CD4-positive, alpha-beta T cell (primary cell): ENCODE measurements around the gene CEP104. TPM values are rescaled to one million over a fixed set of nuclear protein-coding genes. Genes with fewer than 3 reads are reported as not detected.
"Not testable (repeated sequence)": the region's sequence is repeated elsewhere in the genome, so short reads cannot be mapped to it uniquely, and the experiment has no call there.

Experiments
- ATAC-seq: fragments of 200-7000 bp; cut with Tn5 transposase; one replicate; pipeline ENCODE4 v1.10.0; 2022; ENCODE audit warnings: mild to moderate bottlenecking; ENCODE audit not compliant: poor library complexity
- CTCF ChIA-PET: fragments of 350-600 bp; sonication (Branson Sonifier 250); formaldehyde crosslinking; loops from one replicate; lab custom pipeline; 2021; ENCODE audit warnings: antibody characterized with exemption, inconsistent platforms; lab: Charles Lee
- POLR2A ChIA-PET: fragments of 350-600 bp; sonication (Branson Sonifier 250); formaldehyde crosslinking; loops from one replicate; lab custom pipeline; 2021; ENCODE audit warnings: antibody characterized with exemption, inconsistent platforms; lab: Charles Lee
- DNase-seq, 14 experiments: peaks; one replicate each; pipeline ENCODE4 v3.0.0-alpha.2; 2013 to 2020; ENCODE audit warnings: mixed read lengths in 2 of 14
- H3K27ac ChIP-seq, 2 donors: one replicate each; pipeline versions ENCODE4 v1.5.1 to v1.7.0; 2013; ENCODE audit warnings: low read length in 2 of 2, low read depth in 1 of 2, mild to moderate bottlenecking in 1 of 2
- H3K27me3 ChIP-seq, 2 experiments: 1 replicate in 1 of 2; 2 replicates in 1 of 2; pipeline versions ENCODE4 v1.6.1 to v1.7.0; 2013; ENCODE audit warnings: low read length in 2 of 2, control low read depth in 1 of 2, mild to moderate bottlenecking in 1 of 2, moderate library complexity in 1 of 2; ENCODE audit not compliant: insufficient read depth in 2 of 2, control insufficient read depth in 1 of 2
- H3K36me3 ChIP-seq: one replicate; pipeline ENCODE4 v1.6.1; 2013; ENCODE audit warnings: low read length, control low read depth; ENCODE audit not compliant: insufficient read depth
- H3K4me1 ChIP-seq: one replicate; pipeline ENCODE4 v1.6.1; 2013; ENCODE audit warnings: low read length, control low read depth; ENCODE audit not compliant: insufficient read depth
- H3K4me3 ChIP-seq: one replicate; pipeline ENCODE4 v1.5.1; 2013; ENCODE audit warnings: mild to moderate bottlenecking, low read length, moderate library complexity
- H3K9me3 ChIP-seq, 2 experiments: 1 replicate in 1 of 2; 2 replicates in 1 of 2; pipeline versions ENCODE4 v1.6.1 to v1.7.0; 2013; ENCODE audit warnings: low read length in 2 of 2, mild to moderate bottlenecking in 2 of 2, control low read depth in 1 of 2, moderate library complexity in 1 of 2; ENCODE audit not compliant: control insufficient read depth in 1 of 2, insufficient read depth in 1 of 2
- H3K27ac Mint-ChIP-seq: one replicate; pipeline ENCODE4 v1.8.0; 2020; ENCODE audit warnings: mixed read lengths
- H3K27me3 Mint-ChIP-seq: one replicate; pipeline ENCODE4 v1.8.0; 2021; ENCODE audit warnings: mixed read lengths
- H3K36me3 Mint-ChIP-seq: one replicate; pipeline ENCODE4 v1.8.0; 2021; ENCODE audit warnings: low read depth, mixed read lengths
- H3K4me1 Mint-ChIP-seq: one replicate; pipeline ENCODE4 v1.8.0; 2021; ENCODE audit warnings: low read depth, mixed read lengths
- H3K4me3 Mint-ChIP-seq: one replicate; pipeline ENCODE4 v1.8.0; 2020; ENCODE audit warnings: mild to moderate bottlenecking, mixed read lengths
- H3K9me3 Mint-ChIP-seq: one replicate; pipeline ENCODE4 v1.8.0; 2020; ENCODE audit warnings: mixed read lengths
- intact Hi-C, 2 experiments: fragments of 100-400 bp; cut with DNase I in 1 of 2; cut with micrococcal nuclease in 1 of 2; formaldehyde crosslinking; loops; one replicate each; pipeline versions ENCODE4 v1.15.1 to v1.9.0; 2023 to 2025; cut with DNase I, micrococcal nuclease
- total RNA-seq, 174 experiments: library from RNA in 2 of 174; stranded (reverse) in 2 of 174; gene quantifications; one replicate each; pipeline ENCODE4 v1.2.3 and lab custom pipeline; 2021 to 2026
- TF ChIP-seq, protein P1 (sequence below): fragments of 200-600 bp; IDR thresholded peaks from one replicate; pipeline ENCODE4 v1.8.0; 2022; ENCODE audit warnings: antibody characterized with exemption, mild to moderate bottlenecking

Gene CEP104
- total RNA-seq, 2 experiments from 2014 or later: 16.6 to 20.5 TPM

GRCh38 chr1:3803905-3804626 is 52.9 kb downstream of the CEP104 start:
- H3K27ac ChIP-seq: no peak overlapping the region
- H3K27me3 ChIP-seq: peaks cover 7 to 15% of the 10 kb centered on the region in 2 experiments
- TF ChIP-seq, protein P1, sequence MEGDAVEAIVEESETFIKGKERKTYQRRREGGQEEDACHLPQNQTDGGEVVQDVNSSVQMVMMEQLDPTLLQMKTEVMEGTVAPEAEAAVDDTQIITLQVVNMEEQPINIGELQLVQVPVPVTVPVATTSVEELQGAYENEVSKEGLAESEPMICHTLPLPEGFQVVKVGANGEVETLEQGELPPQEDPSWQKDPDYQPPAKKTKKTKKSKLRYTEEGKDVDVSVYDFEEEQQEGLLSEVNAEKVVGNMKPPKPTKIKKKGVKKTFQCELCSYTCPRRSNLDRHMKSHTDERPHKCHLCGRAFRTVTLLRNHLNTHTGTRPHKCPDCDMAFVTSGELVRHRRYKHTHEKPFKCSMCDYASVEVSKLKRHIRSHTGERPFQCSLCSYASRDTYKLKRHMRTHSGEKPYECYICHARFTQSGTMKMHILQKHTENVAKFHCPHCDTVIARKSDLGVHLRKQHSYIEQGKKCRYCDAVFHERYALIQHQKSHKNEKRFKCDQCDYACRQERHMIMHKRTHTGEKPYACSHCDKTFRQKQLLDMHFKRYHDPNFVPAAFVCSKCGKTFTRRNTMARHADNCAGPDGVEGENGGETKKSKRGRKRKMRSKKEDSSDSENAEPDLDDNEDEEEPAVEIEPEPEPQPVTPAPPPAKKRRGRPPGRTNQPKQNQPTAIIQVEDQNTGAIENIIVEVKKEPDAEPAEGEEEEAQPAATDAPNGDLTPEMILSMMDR: no peak
- no peak for ATAC-seq
- no peaks in the 10 kb centered on the region for H3K9me3 ChIP-seq
- intact Hi-C loops: loop anchor here (2.0 to 5.0 kb wide), 2 partner anchors 351 to 352 kb away; partner anchors contain the start of gene ARHGEF16 (in 1 of the 2)
- no peak overlapping the region for H3K4me3 Mint-ChIP-seq
- H3K36me3 ChIP-seq: no peaks in the 10 kb centered on the region
- DNase-seq: no peak
- peaks cover 3% of the 10 kb centered on the region for H3K4me1 ChIP-seq
- no peak overlapping the region for H3K4me3 ChIP-seq
- no peaks in the 10 kb centered on the region for H3K36me3 Mint-ChIP-seq
- ChIA-PET CTCF (interaction anchor here (1.1 kb wide), 1 partner anchor 28 kb away, joined by 3 read pairs; no protein-coding TSS in a partner anchor), POLR2A (interaction anchor here (0.6 kb wide), 1 partner anchor 36 kb away, joined by 3 read pairs; no protein-coding TSS in a partner anchor)
- H3K9me3 Mint-ChIP-seq: no peaks in the 10 kb centered on the region
- peaks cover 7% of the 10 kb centered on the region for H3K4me1 Mint-ChIP-seq
- H3K27ac Mint-ChIP-seq: no peak overlapping the region
- H3K27me3 Mint-ChIP-seq: peaks cover 50% of the 10 kb centered on the region

- CTCF ChIA-PET: interaction anchor here (1.8 to 2.3 kb wide), 2 partner anchors 25 to 348 kb away, joined by 3 to 12 read pairs; no protein-coding TSS in a partner anchor
- H3K36me3 Mint-ChIP-seq: not testable (repeated sequence)
- peaks cover 54% of the 10 kb centered on the region for H3K27me3 Mint-ChIP-seq
Observed at GRCh38 chr1:3800795-3801194, 56.2 kb downstream of the CEP104 start.

DNA sequence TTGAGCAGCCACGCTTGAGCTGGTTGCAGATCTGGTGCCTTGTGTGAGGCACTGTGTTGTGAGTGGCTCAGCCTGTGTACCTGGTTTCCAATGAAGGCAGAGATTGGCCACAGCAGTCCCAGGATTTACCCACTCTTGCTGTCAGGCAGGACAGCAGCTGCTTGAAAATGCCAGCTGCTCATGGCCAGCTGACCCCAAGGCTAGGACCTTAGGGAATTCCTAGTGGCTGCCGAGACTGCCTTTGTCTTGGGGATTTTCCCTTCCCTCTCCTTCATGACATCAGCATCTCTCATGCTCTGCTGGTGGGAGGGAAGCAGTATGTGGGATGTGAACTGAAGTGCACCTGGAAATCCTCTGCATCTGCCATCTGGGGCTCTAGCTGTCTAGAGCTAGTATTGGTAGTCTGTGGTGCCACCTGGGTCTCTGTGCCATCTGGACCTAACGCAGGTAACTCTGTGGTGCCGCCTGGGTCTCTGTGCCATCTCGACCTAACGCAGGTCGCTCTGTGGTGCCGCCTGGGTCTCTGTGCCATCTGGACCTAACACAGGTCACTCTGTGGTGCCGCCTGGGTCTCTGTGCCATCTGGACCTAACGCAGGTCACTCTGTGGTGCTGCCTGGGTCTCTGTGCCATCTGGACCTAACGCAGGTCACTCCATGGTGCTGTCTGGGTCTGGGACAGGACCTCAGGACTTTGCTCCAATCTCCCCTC is 56.9 kb downstream of the CEP104 start:
- H3K9me3 ChIP-seq: no peaks in the 10 kb centered on the region
- H3K36me3 Mint-ChIP-seq: peaks cover 6% of the 10 kb centered on the region
- H3K4me3 Mint-ChIP-seq: peak overlapping the region; percentile 51
- peaks cover 19% of the 10 kb centered on the region for H3K4me1 ChIP-seq
- TF ChIP-seq, protein P1: no peak
- no peaks in the 10 kb centered on the region for H3K9me3 Mint-ChIP-seq
- ChIA-PET POLR2A (no interaction called here), CTCF (interaction anchor here (1.8 kb wide), 1 partner anchor 24 kb away, joined by 3 read pairs; no protein-coding TSS in a partner anchor)
- no peak overlapping the region for H3K27ac ChIP-seq
- peaks cover 24% of the 10 kb centered on the region for H3K4me1 Mint-ChIP-seq
- ATAC-seq: no peak
- no peak overlapping the region for H3K4me3 ChIP-seq
- peaks cover 54% of the 10 kb centered on the region for H3K27me3 Mint-ChIP-seq
- H3K27ac Mint-ChIP-seq: no peak overlapping the region
- intact Hi-C loops: loop anchor here in 1 of 2 experiments (5.0 kb wide), 1 partner anchor 348 kb away; the partner anchor contains the start of gene ARHGEF16
- no peaks in the 10 kb centered on the region for H3K36me3 ChIP-seq
- H3K27me3 ChIP-seq: peaks cover 4 to 15% of the 10 kb centered on the region in 2 experiments
- DNase-seq: no peak

More at GRCh38 chr1:3800795-3801194, 56.2 kb downstream of the CEP104 start:
- peaks cover 4 to 15% of the 10 kb centered on the region in 2 experiments for H3K27me3 ChIP-seq
- H3K27ac ChIP-seq, H3K4me3 Mint-ChIP-seq, ATAC-seq, DNase-seq, H3K27ac Mint-ChIP-seq, POLR2A ChIA-PET, H3K36me3 ChIP-seq, H3K9me3 ChIP-seq, H3K9me3 Mint-ChIP-seq, H3K4me3 ChIP-seq: not testable (repeated sequence)
- H3K4me1 Mint-ChIP-seq: peaks cover 19% of the 10 kb centered on the region
- peaks cover 13% of the 10 kb centered on the region for H3K4me1 ChIP-seq
- intact Hi-C loops: loop anchor here in 1 of 2 experiments (5.0 kb wide), 1 partner anchor 348 kb away; the partner anchor contains the start of gene ARHGEF16
